Mucosa of stomach (tissue), 1 donor: ENCODE measurements around the gene BMP5.

Experiments used
- H3K27me3 ChIP-seq: one replicate; pipeline ENCODE4 v1.7.0; 2013; ENCODE audit warnings: mild to moderate bottlenecking, low read length; ENCODE audit not compliant: control insufficient read depth, insufficient read depth
- H3K36me3 ChIP-seq: one replicate; pipeline ENCODE4 v1.7.0; 2013; ENCODE audit warnings: low read length; ENCODE audit not compliant: control insufficient read depth, insufficient read depth
- H3K4me1 ChIP-seq: one replicate; pipeline ENCODE4 v1.7.0; 2013; ENCODE audit warnings: mild to moderate bottlenecking, low read length; ENCODE audit not compliant: control insufficient read depth, insufficient read depth
- H3K4me3 ChIP-seq: one replicate; pipeline ENCODE4 v1.7.0; 2013; ENCODE audit warnings: low read length
- H3K9ac ChIP-seq: one replicate; pipeline ENCODE4 v1.7.0; 2013; ENCODE audit warnings: mild to moderate bottlenecking, low read length, moderate library complexity
- H3K9me3 ChIP-seq: one replicate; pipeline ENCODE4 v1.7.0; 2013; ENCODE audit warnings: mild to moderate bottlenecking, low read length, moderate library complexity; ENCODE audit not compliant: control insufficient read depth
- donor health status: Pancreatic carcinoma.

The BMP5 gene

DNA sequence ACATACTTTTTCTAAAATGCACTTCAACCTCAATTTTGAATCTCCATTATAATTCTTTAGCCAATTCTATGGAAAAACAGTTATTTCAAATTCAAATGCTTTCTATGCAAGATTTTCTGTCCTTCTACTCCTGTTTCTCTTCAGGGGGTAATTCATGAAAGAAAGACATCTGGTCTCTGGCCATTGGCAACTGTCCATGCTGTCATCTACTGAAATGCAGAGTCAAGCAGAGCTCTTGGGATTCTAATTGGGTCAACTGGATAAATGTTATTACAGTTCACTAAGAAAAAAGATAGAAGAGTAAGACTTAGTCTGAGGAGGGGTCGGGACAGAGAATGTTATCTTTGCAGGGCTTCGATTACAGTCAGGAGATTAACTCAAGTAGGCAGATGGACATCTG lies 22.0 kb upstream of the BMP5 start:
- Histone ChIP-seq H3K4me3 (no peak overlapping the region), H3K9me3 (no peaks in the 10 kb centered on the region), H3K4me1 (no peaks in the 10 kb centered on the region), H3K27me3 (no peaks in the 10 kb centered on the region), H3K9ac (no peak overlapping the region), H3K36me3 (no peaks in the 10 kb centered on the region)

DNA sequence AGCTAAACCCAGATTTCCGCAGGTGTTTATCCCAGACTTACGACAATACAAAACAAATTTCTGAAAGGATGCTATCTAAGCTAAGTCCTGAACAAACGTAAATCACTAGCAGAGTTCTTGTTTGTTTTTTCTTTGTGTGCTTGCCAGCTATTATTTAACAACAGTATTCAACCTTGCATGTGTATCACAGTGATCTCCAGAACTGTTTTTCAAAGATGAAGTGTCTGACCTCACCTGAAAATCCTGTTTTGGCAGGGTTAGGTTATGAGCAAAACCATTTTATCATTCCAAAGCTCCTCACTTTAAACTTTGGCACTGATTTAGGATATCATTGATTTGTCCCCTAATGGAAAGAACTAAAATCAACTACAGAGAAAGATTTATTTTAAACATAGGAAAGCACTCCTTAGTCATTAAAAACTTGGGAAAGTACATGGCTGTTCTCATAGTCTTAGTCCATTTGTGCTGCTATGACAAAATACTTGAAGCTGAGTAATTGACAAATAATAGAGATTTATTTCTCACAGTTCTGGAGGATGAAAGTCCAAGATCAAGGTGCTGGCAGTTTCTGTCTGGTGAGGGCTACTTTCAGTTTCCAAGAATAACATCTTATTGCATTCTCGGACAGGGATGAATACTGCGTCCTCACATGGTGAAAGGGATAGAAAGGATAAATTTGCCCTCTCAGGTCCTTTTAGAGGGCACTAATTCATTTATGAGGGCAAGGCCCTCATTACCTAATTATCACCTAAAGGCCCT lies 20.8 kb upstream of the BMP5 start:
- Histone ChIP-seq H3K4me3 (no peak overlapping the region), H3K9ac (no peak overlapping the region), H3K9me3 (no peaks in the 10 kb centered on the region), H3K27me3 (no peaks in the 10 kb centered on the region), H3K36me3 (no peaks in the 10 kb centered on the region), H3K4me1 (no peaks in the 10 kb centered on the region)

DNA sequence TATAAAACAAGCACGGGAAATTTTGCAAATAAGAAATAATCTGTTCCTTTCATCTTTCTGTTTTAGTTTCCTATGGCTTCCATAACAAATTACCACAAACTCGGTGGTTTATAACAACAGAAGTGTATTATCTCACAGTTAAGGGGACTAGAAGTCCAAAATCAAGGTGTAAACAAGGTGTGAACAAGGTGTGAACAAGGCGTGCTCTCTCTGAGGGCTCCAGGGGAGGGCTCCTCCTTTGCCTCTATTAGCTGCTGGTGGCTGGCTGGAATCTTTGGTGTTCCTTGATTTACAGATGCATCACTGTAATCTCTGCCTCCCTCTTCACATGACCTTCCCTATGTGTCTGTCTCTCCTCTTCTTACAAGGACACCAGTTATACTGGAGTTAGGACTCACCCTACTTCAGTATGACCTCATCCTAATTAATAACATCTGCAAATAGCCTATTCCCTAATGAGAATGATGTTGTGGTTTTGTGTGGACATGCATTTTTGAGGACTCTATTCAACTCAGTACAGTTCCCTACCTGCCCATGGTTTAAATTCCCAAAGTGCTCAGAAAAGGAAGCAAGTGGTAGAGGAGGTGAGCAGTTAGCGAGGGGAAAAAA lies 17.5 kb upstream of the BMP5 start:
- Histone ChIP-seq H3K9ac (no peak overlapping the region), H3K4me3 (no peak overlapping the region), H3K27me3 (no peaks in the 10 kb centered on the region), H3K36me3 (no peaks in the 10 kb centered on the region), H3K9me3 (no peaks in the 10 kb centered on the region), H3K4me1 (no peaks in the 10 kb centered on the region)

DNA sequence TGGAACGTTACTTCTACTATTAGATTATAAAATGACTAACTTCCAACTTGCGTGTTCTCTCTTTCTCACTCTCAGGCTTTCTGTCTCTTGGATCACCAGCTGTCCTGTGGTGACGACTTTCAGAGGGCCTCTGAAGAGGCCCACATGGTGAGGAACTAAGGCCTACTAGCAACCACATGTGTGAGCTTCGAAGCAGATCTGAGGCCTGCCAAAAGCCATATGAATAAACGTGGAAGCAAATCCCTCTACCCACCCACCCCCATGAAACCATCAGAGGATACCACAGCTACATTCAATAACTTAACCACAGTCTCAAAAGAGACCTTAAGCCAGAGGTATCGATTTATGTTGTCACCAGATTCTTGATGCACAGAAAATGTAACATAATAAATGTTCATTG lies 13.5 kb upstream of the BMP5 start:
- H3K36me3 ChIP-seq: no peaks in the 10 kb centered on the region
- no peaks in the 10 kb centered on the region for H3K27me3 ChIP-seq
- no peak overlapping the region for H3K4me3 ChIP-seq
- no peaks in the 10 kb centered on the region for H3K4me1 ChIP-seq
- H3K9me3 ChIP-seq: no peaks in the 10 kb centered on the region
- H3K9ac ChIP-seq: no peak overlapping the region

DNA sequence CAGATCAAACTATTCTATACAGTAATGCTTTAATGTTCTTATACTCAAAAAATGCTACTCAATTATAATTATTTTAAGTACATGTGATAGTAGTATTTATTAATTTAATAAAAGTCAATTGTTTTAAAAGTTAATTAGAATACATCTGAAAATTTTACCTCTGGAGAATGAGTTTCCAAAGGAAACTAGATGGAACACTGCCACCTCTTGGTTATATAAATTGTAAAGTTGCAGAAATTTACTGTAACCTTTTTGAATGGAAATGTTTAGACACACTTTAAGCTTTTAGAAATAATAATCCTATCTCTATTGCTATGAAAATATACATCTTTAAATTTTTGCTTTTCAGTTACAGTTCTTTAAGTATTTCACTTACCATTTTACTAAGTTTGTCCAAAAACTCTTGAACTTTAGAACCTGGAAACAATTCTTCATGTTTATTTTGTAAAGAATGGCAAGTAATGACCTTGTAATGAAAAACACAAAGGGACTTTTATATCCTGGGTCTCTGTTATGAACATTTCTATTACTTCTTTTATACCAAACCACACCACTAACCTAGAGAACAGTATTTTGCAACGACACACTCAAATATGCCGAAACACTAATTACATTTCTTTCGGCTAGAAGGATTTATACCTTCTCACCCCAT lies 10.9 kb upstream of the BMP5 start:
- Histone ChIP-seq H3K9me3 (no peaks in the 10 kb centered on the region), H3K9ac (no peak overlapping the region), H3K36me3 (no peaks in the 10 kb centered on the region), H3K4me3 (no peak overlapping the region), H3K4me1 (no peaks in the 10 kb centered on the region), H3K27me3 (no peaks in the 10 kb centered on the region)

DNA sequence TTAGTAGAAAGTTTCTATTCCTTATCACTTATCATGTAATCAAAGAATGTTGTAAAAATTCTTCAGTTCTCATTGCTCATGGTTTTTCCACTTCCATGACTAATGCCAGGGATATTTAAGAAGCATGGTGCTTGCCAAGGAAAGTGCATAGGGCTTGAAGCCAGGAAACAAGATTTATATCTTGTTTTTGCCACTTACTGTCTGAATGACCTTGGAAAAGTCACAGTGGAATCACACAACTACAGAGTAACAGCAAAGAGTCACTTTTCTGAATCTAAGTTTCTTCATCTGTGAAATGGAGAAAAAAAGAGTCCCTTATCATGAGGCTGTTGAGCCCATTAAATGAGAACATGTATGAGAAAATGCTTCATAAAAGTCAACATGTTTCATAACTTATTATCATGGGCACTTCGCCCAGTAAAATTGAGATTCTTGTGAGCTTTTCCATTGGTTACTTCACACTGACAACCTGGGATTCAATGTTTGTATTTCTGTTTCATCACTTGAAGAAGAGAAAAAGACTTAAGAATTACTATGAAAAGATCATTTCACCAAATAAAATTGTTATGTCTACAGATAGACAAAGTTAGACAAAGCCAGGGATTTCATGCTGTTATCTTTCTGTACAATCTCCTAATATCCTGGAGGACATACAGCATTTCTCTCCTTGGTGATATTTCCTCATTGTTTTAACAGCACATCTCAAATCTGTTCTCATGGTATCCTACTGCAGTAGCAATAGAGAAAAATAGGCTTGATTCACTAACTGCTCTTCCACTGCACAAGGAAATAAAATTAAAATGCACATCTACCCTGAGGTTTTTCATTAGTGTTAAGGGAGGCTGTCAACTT lies 7.6 kb upstream of the BMP5 start:
- Histone ChIP-seq H3K27me3 (no peaks in the 10 kb centered on the region), H3K36me3 (no peaks in the 10 kb centered on the region), H3K4me1 (no peaks in the 10 kb centered on the region), H3K9me3 (no peaks in the 10 kb centered on the region), H3K4me3 (no peak overlapping the region), H3K9ac (no peak overlapping the region)

DNA sequence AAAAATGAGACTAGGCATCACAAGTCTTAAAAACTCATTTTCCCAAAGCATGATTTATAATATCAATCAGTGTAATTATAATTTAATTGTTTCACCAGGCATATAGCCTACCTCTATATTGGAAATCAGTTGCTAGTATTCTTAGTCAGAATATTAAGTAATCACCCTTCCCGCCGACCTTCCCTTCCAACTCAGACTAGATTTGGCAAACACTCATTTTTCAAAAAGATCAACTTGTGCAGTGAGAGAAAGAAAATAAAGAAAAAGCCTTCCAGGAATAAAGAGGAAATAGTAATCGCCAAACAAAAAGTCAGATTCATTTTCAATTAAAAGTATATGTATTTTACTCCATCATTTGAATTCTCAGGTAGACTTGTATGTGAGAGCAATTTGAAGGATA lies 1.9 kb upstream of the BMP5 start:
- Histone ChIP-seq H3K9ac (no peak overlapping the region), H3K36me3 (no peaks in the 10 kb centered on the region), H3K4me1 (no peaks in the 10 kb centered on the region), H3K9me3 (no peaks in the 10 kb centered on the region), H3K27me3 (no peaks in the 10 kb centered on the region), H3K4me3 (no peak overlapping the region)

DNA sequence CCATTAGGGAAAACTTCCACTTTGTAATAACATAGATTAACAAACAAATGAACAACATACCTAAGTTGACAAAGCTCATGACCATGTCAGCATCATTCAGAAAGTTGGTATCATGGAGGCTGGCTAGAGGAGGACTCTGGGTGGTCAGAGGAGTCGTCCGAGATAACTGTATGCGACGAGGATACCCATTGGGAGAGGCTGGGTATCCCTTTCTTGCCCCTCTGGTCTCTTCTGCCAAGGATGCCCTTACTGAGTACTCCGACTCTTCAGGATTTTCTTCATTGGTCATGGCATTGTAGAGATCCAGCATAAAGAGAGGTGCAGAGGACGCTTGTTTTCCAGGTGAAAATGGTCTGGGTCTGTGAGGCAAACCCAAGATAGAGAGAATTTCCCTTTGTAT lies 1.1 kb downstream of the BMP5 start:
- no peak overlapping the region for H3K4me3 ChIP-seq

DNA sequence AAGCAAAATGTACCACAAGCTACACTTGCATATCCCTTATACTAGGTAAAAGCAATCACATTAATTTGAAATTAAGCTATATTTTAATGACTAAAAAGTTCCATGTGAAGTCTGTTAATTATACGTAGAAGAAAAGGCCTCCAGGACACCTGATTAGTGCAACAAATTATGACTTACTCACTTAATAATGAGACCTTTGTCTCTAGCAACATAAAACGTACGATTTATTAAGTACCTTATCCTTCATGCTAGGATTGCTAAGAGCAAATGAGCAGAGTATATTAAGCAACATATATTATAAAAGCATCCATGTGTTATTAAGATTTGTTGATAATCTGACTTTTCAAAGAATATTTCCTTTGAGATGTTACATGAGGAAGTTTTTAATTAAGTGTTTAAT lies 2.5 kb downstream of the BMP5 start:
- H3K4me3 ChIP-seq: no peak overlapping the region

More for the DNA sequence above, 1.1 kb downstream of the BMP5 start:
- no peaks in the 10 kb centered on the region for H3K9me3 ChIP-seq
- H3K27me3 ChIP-seq: no peaks in the 10 kb centered on the region
- H3K9ac ChIP-seq: no peak overlapping the region
- no peaks in the 10 kb centered on the region for H3K36me3 ChIP-seq
- H3K4me1 ChIP-seq: no peaks in the 10 kb centered on the region

DNA sequence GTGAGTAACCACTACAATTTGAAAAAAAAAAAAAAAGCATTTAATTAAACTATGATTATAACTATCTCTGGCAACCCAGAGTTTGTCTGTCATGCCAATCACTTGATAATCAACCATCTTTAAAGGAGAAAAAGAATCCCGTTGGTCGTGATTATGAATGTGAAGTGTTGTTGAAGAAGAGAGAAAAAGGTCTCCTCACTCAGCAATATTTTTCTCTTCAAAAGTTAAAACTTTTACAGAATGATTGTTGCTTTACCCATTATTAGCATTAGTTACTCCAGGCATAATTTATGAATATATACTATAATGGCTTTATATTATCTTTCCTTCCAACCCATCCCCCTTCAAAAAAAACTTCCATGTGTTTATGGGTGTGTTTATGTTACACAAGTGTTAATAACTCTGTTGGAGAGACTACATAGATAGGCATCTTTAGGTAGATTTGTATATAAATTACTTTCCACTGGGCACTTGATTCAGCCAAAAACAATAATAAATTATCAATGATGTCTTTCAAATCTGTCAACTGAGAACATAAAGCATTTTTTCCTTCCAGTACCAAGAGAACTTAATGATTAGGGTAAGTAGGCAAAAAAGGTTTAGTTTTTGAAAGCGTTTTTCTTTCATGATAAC lies 5.1 kb downstream of the BMP5 start:
- Histone ChIP-seq H3K4me3 (no peak overlapping the region), H3K36me3 (no peaks in the 10 kb centered on the region), H3K27me3 (no peaks in the 10 kb centered on the region), H3K4me1 (no peaks in the 10 kb centered on the region), H3K9me3 (no peaks in the 10 kb centered on the region), H3K9ac (no peak overlapping the region)

More for the DNA sequence above, 2.5 kb downstream of the BMP5 start:
- H3K9ac ChIP-seq: no peak overlapping the region
- no peaks in the 10 kb centered on the region for H3K4me1 ChIP-seq
- no peaks in the 10 kb centered on the region for H3K27me3 ChIP-seq
- H3K36me3 ChIP-seq: no peaks in the 10 kb centered on the region
- no peaks in the 10 kb centered on the region for H3K9me3 ChIP-seq

DNA sequence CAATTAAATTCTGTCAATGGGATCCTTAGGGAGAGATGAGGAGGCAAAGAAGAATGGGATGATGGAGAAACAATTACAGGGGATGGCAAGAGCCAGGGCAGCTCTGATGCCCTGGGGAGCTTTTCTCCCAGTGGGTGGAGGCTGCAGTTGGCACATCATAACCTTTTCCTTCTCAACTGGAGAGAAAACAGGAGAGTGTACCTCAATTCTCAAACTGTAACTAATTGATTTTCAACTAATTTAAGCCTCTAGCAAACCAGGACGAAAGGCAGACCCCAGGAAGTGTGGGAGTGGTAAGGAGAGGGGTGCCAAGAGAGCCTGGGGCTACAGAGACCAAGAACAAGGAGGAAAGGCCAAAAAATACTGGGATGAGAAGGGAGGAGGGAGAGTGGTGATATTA lies 5.7 kb downstream of the BMP5 start:
- no peak overlapping the region for H3K4me3 ChIP-seq
- H3K9ac ChIP-seq: no peak overlapping the region
- H3K36me3 ChIP-seq: no peaks in the 10 kb centered on the region
- H3K27me3 ChIP-seq: no peaks in the 10 kb centered on the region
- no peaks in the 10 kb centered on the region for H3K9me3 ChIP-seq
- no peaks in the 10 kb centered on the region for H3K4me1 ChIP-seq
